GM21528 (cell line): Measurements from ENCODE around the gene RFX5.
"Not testable (repeated sequence)": the region's sequence is repeated elsewhere in the genome, so short reads cannot be mapped to it uniquely, and the experiment has no call there.

Source experiments
- ATAC-seq: cut with Tn5 transposase; IDR thresholded peaks from one replicate; pipeline ENCODE4 v1.9.1; 2021; ENCODE audit warnings: mild to moderate bottlenecking, moderate library complexity; ENCODE audit not compliant: unreplicated experiment, low FRiP score

Gene RFX5

GRCh38 chr1:151362308-151363155 is 15.5 kb upstream of the RFX5 start:
- no peak for ATAC-seq

GRCh38 chr1:151361883-151362282 is 14.8 kb upstream of the RFX5 start:
- no peak for ATAC-seq

GRCh38 chr1:151356696-151357095 is 9.6 kb upstream of the RFX5 start:
- ATAC-seq = no peak

GRCh38 chr1:151352021-151352718 is 5.1 kb upstream of the RFX5 start:
- ATAC-seq = no peak

GRCh38 chr1:151350323-151350722 is 3.3 kb upstream of the RFX5 start:
- ATAC-seq = not testable (repeated sequence)

GRCh38 chr1:151347523-151348246 is 633 bp upstream of the RFX5 start:
- ATAC-seq = peak; percentile 28

GRCh38 chr1:151346082-151346768 is 827 bp downstream of the RFX5 start:
- no peak for ATAC-seq

- ATAC-seq = no peak
These were observed 2.8 kb downstream of the RFX5 start for GRCh38 chr1:151344291-151344690.

GRCh38 chr1:151343587-151343986 is 3.5 kb downstream of the RFX5 start:
- ATAC-seq = no peak

GRCh38 chr1:151342569-151342968 is 4.5 kb downstream of the RFX5 start:
- no peak for ATAC-seq

- ATAC-seq = no peak
These were observed 5.0 kb downstream of the RFX5 start for GRCh38 chr1:151342021-151342420.

GRCh38 chr1:151340870-151341754 is 5.9 kb downstream of the RFX5 start:
- ATAC-seq = no peak

- ATAC-seq = no peak
These were observed 10.5 kb downstream of the RFX5 start for GRCh38 chr1:151336556-151336955.

GRCh38 chr1:151334822-151335221 is 12.2 kb downstream of the RFX5 start:
- ATAC-seq = no peak

- ATAC-seq = peak; percentile 14
These were observed 19.0 kb downstream of the RFX5 start for GRCh38 chr1:151327903-151328674.

GRCh38 chr1:151327223-151327902 is 19.7 kb downstream of the RFX5 start, which contains the start of gene PI4KB:
TSS of gene PI4KB (minus strand) at chr1:151327416. CDS start at chr1:151316481, 10,935 bp downstream.
- ATAC-seq = peak; percentile 76

GRCh38 chr1:151326619-151327222 is 20.3 kb downstream of the RFX5 start:
- ATAC-seq = peak; percentile 39
